Anterior cingulate cortex (tissue), 58 donors: ENCODE results near the gene PPFIA1.
"Not testable (repeated sequence)": the region's sequence is repeated elsewhere in the genome, so short reads cannot be mapped to it uniquely, and the experiment has no call there.

Experiments
- DNase-seq, 58 donors: peaks; one replicate each; lab custom pipeline; 2025; lab: John Stamatoyannopoulos, UW

The PPFIA1 gene

DNA sequence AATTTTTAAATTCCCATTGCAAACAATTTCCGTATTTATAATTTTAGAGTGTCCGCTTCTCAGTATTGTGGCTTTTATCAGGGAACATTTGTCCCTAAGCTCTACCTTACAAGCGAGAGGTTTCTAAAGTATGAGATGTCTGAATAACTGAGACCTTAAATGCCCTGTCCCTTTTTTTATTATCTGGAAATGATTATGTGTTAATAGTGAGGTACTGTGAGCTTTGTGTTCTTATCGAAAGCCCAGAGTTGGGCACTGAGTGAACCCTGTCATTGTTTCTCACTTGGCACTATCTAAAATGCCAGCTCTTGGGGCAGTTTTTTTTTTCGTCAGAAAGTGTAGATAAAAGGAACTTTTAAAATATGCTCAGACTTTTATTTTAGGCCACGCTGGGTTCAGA is 137.3 kb downstream of the PPFIA1 start:
- no peak for DNase-seq

DNA sequence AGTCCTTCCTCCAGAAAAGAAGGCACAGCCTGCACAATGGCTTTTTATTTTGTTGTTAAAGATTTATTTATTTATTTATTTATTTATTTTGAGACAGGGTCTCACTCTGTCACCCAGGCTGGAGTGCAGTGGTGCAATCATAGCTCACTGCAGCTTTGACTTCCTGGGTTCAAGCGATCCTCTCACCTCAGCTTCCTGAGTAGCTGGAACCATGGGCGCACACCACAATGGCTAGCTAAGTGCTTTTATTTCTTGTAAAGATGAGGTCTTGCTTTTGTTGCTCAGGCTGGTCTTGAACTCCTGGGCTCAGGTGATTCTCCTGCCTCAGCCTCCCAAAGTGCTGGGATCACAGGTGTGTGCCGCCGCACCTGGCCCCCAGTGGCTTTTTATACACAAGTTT is 137.8 kb downstream of the PPFIA1 start:
- not testable (repeated sequence) for DNase-seq

DNA sequence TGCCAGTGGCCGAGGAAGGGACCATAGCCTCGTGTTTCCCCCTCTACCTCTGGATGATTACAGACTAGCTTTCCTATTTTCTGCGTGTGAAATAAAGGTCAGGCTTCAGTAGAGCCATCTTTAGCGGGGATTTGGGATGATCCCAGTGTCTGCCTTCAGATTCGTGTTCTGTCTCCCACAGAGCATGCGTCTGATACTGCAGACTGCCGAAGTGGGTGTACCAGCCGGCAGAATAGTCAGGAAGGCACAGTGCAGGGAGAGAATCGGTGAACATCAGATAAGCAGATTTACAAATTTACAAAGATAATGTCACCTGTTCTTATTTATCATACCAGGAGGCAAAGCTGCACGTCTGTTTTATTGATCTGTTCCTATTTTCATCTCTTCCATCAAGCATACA is 138.9 kb downstream of the PPFIA1 start:
- peak in 4 of 58 donors; percentile 15 to 52 (median 18) for DNase-seq

DNA sequence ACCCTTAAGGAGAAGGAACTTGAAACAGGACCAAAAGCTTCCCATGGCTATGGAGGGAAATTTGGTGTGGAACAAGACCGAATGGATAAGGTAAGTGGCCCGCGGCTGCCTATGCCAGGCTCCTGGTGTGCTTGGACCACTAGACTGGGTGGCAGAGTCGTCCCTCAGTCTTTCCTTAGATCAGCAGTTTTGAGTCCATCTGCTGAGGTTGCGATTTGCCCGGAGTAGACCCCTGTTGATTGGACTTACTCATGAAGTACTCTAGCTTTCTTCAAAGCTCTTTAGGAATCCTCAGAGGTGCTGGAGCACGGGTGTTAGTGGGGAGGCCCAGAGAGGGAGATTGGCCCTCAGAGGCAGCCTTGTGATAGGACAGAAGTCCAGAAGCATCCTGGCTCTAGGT is 139.4 kb downstream of the PPFIA1 start:
- DNase-seq = no peak

DNA sequence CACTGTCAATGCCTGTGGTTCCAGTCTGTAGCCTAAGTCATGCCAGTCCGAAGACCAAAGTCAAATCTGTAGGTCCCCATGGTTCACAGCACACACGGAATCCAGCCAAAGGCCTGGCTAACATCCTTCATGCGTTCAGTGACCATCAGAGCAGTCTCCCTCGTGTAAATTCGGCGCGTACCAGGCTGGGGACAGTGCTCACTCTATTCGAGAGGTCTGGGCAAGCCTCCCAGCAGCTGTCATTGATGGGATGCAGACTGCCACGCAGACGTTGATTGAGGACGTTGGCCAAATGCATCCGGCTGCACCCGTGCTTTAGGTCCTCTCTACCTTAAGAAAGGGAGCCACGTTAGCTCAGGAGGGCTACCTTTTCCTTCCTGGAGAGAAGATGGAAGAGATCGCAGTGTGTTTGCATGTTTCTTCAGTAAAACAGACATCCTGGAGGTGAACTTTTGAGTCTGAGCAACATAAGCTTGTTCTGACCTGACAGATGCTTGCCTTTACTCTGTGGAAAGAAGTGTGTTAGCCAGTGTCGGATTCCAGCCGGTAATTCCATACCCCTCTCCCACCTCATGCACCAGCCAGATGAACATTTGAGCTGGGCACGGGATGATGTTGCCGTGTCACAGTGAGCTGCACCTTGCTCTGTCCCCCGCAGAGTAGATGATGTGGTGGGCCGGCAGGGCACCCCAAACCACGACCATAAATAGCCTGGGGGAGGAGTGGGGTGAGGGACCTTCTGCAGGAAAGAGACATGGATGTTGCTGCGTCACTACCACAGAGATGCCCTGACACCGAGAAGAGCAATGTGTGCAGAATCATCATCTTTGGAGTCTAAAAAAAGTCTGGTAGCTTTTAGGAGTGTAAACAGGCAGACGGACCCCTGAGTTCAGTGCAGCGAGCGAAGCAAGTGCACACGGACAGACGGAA is 140.1 kb downstream of the PPFIA1 start:
- peak in 10 of 58 donors; percentile 13 to 53 (median 32) for DNase-seq

DNA sequence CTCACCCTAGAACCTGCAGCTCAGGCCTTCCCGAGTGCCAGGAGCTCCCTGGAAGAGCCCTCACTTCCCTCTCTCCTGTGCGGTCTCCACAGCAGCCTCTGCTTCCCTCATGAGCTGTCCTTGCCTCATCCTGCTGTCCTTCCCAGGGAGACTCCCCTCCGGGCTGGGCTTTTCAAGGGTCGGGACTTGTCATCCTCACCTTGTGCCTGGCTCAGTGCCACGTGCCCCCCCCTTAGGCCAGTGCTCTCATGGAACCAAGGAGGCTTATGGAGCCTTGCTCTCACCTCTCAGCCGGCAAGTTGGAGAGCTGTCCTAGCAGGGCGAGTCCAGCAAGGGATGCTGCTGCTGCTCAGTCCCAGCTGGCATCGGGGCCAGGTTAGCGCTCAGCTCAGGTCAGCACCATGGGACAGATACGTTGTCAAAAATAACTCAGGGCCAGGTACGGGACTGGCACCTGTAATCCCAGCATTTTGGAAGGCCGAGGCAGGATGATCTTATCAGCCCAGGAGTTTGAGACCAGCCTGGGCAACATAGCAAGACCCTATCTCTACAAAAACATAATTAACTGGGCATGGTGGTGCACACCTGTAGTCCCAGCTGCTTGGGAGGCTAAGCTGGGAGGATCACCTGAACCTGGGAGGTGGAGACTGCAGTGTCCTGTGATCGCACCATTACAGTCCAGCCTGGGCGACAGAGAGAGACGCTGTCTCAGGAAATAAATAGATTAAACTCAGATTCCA is 141.4 kb downstream of the PPFIA1 start:
- DNase-seq = no peak

DNA sequence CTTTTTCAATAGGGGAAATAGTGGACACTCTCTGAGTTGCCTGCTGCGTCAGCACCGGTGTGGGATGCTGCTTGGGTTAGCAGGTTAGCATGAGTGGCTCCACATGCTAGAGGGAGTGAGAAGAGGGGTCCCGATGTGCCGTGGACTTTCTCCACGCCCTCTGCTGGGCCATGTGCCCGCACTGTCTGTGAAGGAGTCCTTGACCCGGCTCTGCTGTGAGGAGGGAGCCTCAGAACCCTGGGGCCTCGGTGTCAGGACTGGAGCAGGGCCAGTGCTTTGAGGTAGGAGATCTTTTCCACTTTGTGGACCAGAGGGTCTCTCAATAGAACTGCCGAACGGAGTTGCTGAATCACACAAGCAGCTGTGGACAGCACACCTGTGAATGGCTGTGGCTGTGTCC is 142.7 kb downstream of the PPFIA1 start:
- no peak for DNase-seq

DNA sequence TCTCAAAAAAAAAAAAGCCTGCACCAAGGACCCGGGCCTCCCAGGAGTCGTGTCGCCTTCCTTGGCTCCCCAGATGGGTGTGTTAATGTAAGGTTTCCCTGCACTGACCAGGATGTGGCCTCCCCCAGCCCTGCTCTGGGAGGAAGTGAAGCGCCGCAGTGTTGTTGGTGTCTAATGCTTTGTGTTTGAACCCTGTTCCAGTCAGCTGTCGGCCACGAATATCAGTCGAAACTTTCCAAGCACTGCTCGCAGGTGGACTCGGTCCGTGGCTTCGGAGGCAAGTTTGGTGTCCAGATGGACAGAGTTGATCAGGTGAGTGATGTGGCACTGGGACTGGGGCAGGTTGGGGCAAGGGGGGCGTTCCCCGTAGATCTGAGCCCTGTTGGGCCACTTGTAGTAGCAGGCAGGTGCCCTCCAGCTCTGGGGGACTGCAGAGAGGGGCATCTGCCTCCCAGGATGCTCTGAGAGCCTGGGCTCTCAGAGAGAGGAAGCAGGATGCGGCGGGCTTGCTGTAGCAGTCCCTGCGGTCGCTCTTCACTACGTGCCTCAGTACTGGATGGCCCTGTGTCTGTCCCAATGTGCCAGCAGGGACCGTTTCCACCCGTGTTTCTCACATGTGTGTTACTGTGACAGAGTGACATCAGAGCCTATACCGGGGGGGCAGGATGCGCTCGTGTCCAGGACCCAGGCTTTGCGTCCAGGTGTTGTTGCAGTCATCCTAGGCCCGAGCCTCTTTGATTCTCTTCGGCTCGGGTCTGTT is 144.0 kb downstream of the PPFIA1 start:
- DNase-seq = no peak

DNA sequence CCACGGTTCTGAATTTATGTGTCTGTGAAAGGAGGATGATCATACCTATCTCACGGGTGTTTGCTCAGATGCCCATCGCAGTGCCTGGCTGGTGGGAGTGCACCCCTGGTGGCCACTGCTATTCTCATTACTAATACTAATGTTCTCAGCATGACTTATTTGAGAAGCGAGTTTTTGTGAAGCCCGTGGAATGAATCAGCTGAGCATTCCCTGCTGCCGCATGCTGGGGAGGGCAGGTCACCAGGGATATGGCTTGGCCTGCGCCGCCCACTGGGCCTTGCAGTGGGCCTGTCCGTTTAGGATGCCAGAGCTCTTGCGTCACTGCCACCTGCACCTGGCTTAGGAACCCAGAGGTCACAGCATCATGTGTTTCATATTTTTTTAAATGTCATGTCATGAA is 144.7 kb downstream of the PPFIA1 start:
- DNase-seq = no peak

DNA sequence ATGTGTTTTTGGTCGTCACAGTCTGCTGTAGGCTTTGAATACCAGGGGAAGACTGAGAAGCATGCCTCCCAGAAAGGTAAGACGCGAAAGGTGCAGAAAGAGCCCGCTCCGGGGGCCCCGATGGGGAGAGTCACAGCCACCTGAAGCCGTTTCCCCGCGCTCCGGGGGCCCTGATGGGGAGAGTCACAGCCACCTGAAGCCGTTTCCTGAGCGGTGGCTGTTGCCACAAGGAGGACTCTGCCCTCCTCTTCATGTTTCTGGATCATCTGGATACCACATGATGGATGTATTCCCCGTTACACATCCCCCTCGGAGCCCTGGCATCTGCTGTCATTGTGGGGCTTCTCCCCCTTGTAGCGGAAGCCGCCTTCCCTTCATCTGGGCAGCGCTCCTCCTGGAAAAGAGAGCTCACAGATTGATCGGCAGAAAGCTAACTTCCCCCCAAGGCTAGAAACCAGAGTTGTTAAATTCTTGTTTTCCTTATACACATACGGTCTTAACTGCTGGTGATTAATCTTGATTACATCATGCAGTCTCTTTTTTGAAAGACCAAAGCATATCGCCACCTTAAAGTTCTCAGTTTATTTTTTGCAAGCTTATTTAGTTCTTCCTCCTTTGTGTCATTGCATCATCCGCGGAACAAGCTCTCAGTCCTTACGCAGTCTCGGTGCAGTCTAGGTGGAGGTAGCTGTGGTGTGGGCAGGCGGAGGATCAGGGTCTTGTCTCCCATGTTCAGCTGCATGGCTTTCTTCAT is 145.3 kb downstream of the PPFIA1 start:
- DNase-seq = peak in 2 of 58 donors; percentile 7 to 24

DNA sequence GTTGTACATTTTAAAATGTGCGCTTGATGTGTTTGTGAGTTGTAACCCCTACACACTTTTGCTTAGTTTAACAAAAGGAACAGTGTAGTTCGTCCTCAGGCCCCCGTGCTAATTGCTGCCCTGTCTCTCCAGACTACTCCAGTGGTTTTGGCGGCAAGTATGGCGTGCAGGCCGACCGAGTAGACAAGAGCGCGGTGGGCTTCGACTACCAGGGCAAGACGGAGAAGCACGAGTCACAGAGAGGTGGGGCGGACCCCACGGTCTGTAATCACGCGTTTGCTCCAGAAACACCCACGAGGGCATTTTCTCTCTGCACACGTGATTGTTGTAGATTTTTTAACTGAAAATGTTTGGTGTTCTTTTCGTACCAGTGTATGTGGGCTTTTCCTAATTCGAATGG is 146.4 kb downstream of the PPFIA1 start:
- DNase-seq = no peak

DNA sequence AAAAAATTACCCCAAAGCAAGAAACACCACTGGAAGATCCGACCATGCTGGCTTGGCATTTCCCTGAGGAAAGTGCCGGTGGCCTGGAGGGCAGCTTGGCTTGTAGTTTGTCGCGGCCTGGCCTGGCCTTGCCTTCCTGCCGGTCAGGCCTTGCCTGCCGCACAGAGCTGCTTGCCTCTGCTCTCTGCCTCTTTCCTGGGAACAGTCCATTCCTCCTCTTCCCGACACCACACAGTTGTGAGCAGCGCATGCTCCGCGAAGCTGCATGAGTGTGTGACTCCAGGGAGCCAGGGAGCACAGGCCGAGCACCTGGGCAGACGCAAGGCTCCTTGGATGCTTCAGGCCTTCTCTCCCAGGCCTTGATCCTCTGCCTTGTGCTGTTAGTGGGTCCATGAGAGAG is 147.6 kb downstream of the PPFIA1 start:
- no peak for DNase-seq

DNA sequence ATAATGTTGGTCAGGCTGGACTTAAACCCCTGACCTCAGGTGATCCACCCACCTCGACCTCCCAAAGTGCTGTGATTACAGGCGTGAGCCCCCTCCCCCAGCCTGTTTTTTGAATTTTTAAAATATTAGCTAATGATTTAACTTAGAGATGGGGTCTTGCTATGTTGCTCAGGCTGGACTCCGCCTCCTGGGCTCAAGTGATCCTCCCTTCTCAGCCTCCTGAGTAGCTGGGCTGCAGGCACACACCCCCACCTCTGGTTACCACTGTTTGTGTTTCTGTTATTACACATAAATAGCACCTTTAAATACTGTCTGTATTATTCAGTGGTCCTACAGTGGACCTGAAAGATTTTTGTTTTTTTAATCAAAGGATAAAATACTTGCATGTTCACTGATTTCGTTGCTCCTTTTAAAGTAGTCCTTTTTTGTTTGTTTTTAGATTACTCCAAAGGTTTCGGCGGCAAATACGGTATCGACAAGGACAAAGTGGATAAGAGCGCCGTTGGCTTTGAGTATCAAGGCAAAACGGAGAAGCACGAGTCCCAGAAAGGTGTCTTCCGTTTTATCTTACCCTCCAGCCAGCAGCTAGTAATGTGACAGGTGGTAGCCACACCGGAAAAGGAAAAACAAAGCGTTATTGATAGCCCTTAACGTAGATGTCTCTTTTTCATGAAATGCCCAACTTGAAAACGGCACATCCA is 149.0 kb downstream of the PPFIA1 start:
- no peak for DNase-seq

DNA sequence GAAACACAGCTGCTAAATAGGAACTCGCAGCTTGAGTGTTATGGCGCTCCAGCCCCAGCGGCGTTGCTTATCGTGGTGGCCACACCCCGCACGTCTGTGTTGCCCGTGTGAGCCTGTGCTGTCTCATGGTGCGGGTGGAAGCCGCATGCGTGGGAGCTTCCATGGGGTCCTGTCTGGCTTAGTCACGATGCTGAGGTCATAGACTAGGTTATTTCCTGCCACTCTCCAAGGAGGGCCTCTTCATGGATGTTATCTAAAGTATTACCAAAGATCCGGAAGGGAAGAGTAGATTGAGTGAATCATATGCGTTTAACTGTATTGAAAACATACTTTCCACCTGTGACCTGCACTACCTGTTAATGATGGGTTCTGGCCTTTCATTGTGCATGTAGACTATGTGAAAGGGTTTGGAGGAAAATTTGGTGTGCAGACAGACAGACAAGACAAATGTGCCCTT is 149.5 kb downstream of the PPFIA1 start:
- DNase-seq = no peak

DNA sequence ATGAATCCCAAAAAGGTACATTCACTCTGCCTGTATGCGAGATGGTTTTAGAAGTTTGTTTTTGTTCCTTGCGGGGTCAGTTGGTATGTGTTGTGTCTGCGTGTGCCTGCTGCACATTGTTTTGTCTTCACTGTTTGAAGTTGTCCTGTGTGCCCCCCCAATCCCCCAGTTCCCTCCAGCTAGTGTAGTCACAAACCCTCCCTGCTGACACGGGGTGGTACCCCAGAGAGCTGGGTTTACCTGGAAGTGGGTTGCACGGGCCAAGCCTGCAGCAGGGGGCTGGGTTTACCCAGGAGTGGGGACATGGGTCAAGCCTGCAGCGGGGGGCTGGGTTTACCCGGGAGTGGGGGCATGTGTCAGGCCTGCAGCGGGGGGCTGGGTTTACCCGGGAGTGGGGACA is 150.0 kb downstream of the PPFIA1 start:
- peak in 7 of 58 donors; percentile 22 to 53 (median 36) for DNase-seq

DNA sequence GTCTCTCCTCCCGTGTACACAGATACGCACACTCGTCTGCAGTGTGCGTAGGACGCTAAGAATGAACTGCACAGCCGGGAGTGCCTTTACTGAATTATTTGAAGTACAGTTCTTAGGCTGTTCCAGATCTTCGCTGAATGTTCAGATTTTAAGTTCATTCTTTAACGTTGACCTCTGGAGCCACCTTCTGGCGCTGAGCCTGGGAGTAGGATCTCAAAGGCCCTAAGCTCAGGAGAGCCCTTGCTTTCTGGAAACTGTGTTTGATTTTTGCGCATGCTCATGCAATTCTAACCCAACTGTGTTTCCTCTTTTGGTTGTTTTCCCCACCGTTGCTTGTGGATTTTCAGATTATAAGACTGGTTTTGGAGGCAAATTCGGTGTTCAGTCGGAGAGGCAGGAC is 150.6 kb downstream of the PPFIA1 start:
- DNase-seq = peak in 1 of 58 donors; percentile 42

DNA sequence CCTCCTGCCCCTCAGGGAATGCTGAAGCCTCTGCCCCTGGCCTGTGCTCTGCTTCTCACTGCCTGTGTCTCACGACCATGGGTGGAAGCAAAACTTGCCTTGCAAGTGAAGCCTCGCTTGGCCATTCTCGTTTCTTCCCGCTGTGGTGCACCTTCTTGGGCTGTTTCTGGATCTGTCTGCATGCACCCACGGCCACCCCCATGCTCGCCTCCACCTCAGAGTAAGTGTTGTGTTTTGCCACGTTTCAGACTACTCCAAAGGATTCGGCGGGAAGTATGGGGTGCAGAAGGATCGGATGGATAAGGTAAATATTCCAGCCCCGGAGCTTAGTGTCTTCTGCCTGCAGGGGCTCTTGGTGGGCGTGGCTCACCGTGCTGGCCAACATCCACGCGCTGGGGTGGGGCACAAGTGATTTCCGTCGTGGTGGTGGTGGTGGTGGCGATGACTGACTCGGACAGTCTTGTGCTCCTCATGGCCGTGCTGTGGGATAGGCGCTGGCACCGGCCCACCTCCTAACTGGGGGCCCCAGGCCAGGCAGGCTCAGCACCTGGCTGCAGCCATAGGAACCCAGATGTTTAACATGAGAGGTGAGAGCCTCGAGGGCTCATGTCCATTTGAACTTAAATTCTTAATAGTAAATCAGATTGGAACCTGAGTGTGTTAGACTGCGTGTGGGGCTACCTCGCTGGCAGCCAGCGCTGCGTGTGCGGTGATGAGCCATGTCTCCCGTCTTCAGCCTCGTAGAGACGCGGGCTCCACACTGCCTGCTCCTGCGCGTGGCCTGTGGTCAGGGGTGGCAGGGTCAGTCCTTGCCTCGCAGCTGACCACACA is 152.4 kb downstream of the PPFIA1 start:
- no peak for DNase-seq
